PC-3 (cell line): ENCODE data around the gene P3H2.

Experiments
- EZH2 ChIP-seq: fragments of 300-600 bp; sonication (generic); IDR thresholded peaks from one replicate; pipeline ENCODE4 v1.6.1; 2017; ENCODE audit warnings: antibody characterized with exemption, mild to moderate bottlenecking, low read length; ENCODE audit not compliant: unreplicated experiment
- EZH2phosphoT487 ChIP-seq: fragments of 300-600 bp; sonication (generic); IDR thresholded peaks from 2 replicates; pipeline ENCODE4 v1.6.1; 2018; ENCODE audit warnings: mild to moderate bottlenecking, antibody characterized with exemption, low read length, borderline replicate concordance
- TF ChIP-seq, protein P1 (sequence below): fragments of 300-600 bp; sonication (generic); conservative IDR thresholded peaks from 2 replicates; pipeline ENCODE4 v1.5.1; 2017; ENCODE audit warnings: antibody characterized with exemption, low read depth, mild to moderate bottlenecking, low read length

- TF ChIP-seq, protein P1, sequence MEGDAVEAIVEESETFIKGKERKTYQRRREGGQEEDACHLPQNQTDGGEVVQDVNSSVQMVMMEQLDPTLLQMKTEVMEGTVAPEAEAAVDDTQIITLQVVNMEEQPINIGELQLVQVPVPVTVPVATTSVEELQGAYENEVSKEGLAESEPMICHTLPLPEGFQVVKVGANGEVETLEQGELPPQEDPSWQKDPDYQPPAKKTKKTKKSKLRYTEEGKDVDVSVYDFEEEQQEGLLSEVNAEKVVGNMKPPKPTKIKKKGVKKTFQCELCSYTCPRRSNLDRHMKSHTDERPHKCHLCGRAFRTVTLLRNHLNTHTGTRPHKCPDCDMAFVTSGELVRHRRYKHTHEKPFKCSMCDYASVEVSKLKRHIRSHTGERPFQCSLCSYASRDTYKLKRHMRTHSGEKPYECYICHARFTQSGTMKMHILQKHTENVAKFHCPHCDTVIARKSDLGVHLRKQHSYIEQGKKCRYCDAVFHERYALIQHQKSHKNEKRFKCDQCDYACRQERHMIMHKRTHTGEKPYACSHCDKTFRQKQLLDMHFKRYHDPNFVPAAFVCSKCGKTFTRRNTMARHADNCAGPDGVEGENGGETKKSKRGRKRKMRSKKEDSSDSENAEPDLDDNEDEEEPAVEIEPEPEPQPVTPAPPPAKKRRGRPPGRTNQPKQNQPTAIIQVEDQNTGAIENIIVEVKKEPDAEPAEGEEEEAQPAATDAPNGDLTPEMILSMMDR: no peak
- TF ChIP-seq EZH2 (no peak), EZH2phosphoT487 (no peak)
These were observed 101.7 kb downstream of the P3H2 start for GRCh38 chr3:190019006-190019405.
